ENCODE results near the gene RFWD3.
A peak's percentile ranks its signal among the peaks of the same experiment; 100 is the strongest.

The RFWD3 gene, protein sequence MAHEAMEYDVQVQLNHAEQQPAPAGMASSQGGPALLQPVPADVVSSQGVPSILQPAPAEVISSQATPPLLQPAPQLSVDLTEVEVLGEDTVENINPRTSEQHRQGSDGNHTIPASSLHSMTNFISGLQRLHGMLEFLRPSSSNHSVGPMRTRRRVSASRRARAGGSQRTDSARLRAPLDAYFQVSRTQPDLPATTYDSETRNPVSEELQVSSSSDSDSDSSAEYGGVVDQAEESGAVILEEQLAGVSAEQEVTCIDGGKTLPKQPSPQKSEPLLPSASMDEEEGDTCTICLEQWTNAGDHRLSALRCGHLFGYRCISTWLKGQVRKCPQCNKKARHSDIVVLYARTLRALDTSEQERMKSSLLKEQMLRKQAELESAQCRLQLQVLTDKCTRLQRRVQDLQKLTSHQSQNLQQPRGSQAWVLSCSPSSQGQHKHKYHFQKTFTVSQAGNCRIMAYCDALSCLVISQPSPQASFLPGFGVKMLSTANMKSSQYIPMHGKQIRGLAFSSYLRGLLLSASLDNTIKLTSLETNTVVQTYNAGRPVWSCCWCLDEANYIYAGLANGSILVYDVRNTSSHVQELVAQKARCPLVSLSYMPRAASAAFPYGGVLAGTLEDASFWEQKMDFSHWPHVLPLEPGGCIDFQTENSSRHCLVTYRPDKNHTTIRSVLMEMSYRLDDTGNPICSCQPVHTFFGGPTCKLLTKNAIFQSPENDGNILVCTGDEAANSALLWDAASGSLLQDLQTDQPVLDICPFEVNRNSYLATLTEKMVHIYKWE

GRCh38 chr16:74666425-74667254 is at the start of gene RFWD3:
RFWD3 (minus strand) TSS chr16:74666877; CDS start chr16:74661449, 5,428 bp downstream.
- peak within 1 kb of the TSS; percentile 89 for H3K4me3 ChIP-seq (ENCODE audit: low read depth, low read length)
- peak; percentile 99 for DNase-seq (ENCODE audit: low read depth)
- TF ChIP-seq, protein P1, sequence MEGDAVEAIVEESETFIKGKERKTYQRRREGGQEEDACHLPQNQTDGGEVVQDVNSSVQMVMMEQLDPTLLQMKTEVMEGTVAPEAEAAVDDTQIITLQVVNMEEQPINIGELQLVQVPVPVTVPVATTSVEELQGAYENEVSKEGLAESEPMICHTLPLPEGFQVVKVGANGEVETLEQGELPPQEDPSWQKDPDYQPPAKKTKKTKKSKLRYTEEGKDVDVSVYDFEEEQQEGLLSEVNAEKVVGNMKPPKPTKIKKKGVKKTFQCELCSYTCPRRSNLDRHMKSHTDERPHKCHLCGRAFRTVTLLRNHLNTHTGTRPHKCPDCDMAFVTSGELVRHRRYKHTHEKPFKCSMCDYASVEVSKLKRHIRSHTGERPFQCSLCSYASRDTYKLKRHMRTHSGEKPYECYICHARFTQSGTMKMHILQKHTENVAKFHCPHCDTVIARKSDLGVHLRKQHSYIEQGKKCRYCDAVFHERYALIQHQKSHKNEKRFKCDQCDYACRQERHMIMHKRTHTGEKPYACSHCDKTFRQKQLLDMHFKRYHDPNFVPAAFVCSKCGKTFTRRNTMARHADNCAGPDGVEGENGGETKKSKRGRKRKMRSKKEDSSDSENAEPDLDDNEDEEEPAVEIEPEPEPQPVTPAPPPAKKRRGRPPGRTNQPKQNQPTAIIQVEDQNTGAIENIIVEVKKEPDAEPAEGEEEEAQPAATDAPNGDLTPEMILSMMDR (IDR thresholded peaks at IDR 0.05; ENCODE audit: low read depth, low read length, missing control alignments): no peak

DNA sequence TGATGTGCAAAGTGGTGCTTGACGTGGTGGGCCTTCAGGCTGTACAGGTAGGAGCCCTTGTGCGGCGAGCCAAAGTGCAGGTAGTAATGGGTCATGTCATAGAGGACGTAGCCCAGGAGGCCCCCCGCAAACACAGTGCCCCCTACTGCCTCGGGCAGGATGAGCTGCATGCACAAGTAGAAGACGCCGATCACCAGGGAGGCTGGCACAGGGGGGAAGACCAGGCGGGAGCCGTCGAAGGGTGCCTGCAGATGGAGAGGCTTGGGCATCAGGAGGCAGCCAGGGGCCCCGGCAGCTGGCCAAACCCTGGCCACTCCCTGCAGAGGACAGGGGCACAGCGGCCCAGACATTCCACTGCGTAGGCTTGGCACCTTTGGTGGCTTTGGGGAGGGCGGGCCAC is 49.7 kb upstream of the RFWD3 start:
- TF ChIP-seq, protein P1 (IDR thresholded peaks at IDR 0.05; ENCODE audit: low read depth, low read length, missing control alignments): no peak
- no peak for DNase-seq (ENCODE audit: low read depth)
- no peak overlapping the region for H3K4me3 ChIP-seq (ENCODE audit: low read depth, low read length)

DNA sequence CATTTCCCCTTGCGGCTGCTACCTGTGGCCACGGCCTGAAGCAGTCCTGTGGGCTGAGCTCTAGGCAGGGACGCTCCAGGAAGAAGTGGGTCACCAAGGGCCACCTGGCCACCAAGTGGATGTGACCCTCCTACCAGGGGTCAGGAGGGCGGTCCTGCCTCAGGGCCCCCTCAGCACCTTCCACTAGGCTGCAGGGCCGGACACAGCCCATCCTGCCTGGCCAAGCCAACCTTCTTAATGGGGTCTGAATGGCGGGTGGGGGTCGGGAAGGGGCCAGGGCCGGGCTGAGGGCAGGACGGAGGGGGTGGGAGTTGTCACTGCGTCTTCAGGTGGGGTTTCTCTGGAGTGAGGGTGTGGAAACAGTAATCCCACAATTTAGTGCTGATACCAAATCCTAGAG is 47.2 kb upstream of the RFWD3 start:
- no peak for DNase-seq (ENCODE audit: low read depth)
- no peak overlapping the region for H3K4me3 ChIP-seq (ENCODE audit: low read depth, low read length)
- TF ChIP-seq, protein P1 (IDR thresholded peaks at IDR 0.05; ENCODE audit: low read depth, low read length, missing control alignments): no peak

DNA sequence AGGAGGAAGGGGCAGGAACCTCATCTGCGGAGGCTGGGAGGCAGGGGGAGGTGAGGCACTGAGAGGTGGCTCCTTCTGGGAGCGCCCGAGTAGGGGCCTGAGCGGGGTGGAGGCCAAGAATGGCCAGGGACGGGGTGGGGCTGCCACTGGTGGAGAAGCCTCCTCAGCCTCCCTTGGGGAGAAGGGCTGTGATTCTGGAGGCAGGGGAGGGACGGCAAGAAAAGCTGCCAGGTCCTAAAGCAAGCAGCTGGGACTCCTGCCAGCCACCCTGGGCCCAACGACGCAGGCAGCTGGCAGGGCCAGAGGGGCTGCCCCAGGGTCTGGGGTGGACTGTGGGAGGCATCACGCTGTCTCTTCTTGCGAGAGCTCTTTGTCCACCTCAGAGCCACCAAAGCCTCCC is 46.6 kb upstream of the RFWD3 start:
- no peak overlapping the region for H3K4me3 ChIP-seq (ENCODE audit: low read depth, low read length)
- DNase-seq (ENCODE audit: low read depth): no peak
- TF ChIP-seq, protein P1 (IDR thresholded peaks at IDR 0.05; ENCODE audit: low read depth, low read length, missing control alignments): no peak

DNA sequence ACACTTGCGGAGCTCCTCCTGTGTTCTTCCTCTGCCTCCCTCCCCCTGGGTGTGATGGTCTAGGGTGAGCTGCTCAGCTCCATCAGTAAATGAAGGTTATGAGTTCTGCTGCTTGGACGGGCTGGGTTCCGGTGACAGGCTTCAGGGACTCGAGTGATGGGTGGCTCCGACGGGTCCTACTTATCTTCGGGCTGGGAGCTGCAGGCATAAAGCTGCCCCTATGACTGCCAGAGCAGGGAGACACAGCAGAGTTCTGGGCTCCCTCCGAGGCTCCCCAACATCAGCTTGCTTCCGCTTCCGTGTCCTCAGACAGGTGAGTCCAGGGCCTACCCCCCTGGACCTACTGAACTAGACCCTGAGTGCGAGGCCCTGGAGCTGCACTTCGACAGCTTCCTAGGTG is 45.3 kb upstream of the RFWD3 start:
- TF ChIP-seq, protein P1 (IDR thresholded peaks at IDR 0.05; ENCODE audit: low read depth, low read length, missing control alignments): no peak
- no peak overlapping the region for H3K4me3 ChIP-seq (ENCODE audit: low read depth, low read length)
- DNase-seq (ENCODE audit: low read depth): no peak

- no peak overlapping the region for H3K4me3 ChIP-seq (ENCODE audit: low read depth, low read length)
- TF ChIP-seq, protein P1 (IDR thresholded peaks at IDR 0.05; ENCODE audit: low read depth, low read length, missing control alignments): no peak
These were observed 43.7 kb upstream of the RFWD3 start for GRCh38 chr16:74710401-74710800.

More at GRCh38 chr16:74710401-74710800, 43.7 kb upstream of the RFWD3 start:
- no peak for DNase-seq (ENCODE audit: low read depth)
